Activated naive CD4-positive, alpha-beta T cell treated with anti-CD3 and anti-CD28 coated beads, Interleukin-2, amount 10 ng/mL, durations not matched to agents 7 days and 5 days (primary cell): ENCODE measurements around the gene HLA-DPA1.

Source experiments
- CTCF ChIA-PET: fragments of 350-600 bp; sonication (Branson Sonifier 250); formaldehyde crosslinking; loops from one replicate; lab custom pipeline; 2021; ENCODE audit warnings: antibody characterized with exemption; lab: Charles Lee
- DNase-seq: peaks from one replicate; pipeline ENCODE4 v3.0.0-alpha.2; 2020
- H3K27ac Mint-ChIP-seq: one replicate; pipeline ENCODE4 v1.8.0; 2021; ENCODE audit warnings: mild to moderate bottlenecking, moderate library complexity, mixed read lengths
- H3K27me3 Mint-ChIP-seq: one replicate; pipeline ENCODE4 v1.8.0; 2021; ENCODE audit warnings: mild to moderate bottlenecking, mixed read lengths
- H3K36me3 Mint-ChIP-seq: one replicate; pipeline ENCODE4 v1.8.0; 2021; ENCODE audit warnings: mixed read lengths
- H3K4me1 Mint-ChIP-seq: one replicate; pipeline ENCODE4 v1.8.0; 2021; ENCODE audit warnings: mixed read lengths
- H3K4me3 Mint-ChIP-seq: one replicate; pipeline ENCODE4 v1.8.0; 2021; ENCODE audit warnings: mild to moderate bottlenecking, moderate library complexity, mixed read lengths
- H3K9me3 Mint-ChIP-seq: one replicate; pipeline ENCODE4 v1.8.0; 2021; ENCODE audit warnings: mixed read lengths

The HLA-DPA1 gene

GRCh38 chr6:33080127-33081089 is 7.0 kb upstream of the HLA-DPA1 start:
- Mint-ChIP-seq H3K4me3 (no peak overlapping the region), H3K36me3 (no peaks in the 10 kb centered on the region), H3K4me1 (peaks cover 42% of the 10 kb centered on the region), H3K27ac (no peak overlapping the region), H3K9me3 (no peaks in the 10 kb centered on the region), H3K27me3 (peaks cover 57% of the 10 kb centered on the region)
- CTCF ChIA-PET: interaction anchor here (0.9 to 1.9 kb wide), 2 partner anchors 35 to 66 kb away, joined by 3 to 4 read pairs; no protein-coding TSS in a partner anchor
- DNase-seq: no peak

GRCh38 chr6:33079580-33079979 is 6.1 kb upstream of the HLA-DPA1 start:
- CTCF ChIA-PET: no interaction called here
- H3K4me1 Mint-ChIP-seq: peaks cover 47% of the 10 kb centered on the region
- no peaks in the 10 kb centered on the region for H3K36me3 Mint-ChIP-seq
- no peak for DNase-seq
- no peaks in the 10 kb centered on the region for H3K9me3 Mint-ChIP-seq
- H3K27me3 Mint-ChIP-seq: peaks cover 55% of the 10 kb centered on the region
- no peak overlapping the region for H3K27ac Mint-ChIP-seq
- no peak overlapping the region for H3K4me3 Mint-ChIP-seq

- Mint-ChIP-seq H3K27ac (no peak overlapping the region), H3K9me3 (no peaks in the 10 kb centered on the region), H3K4me1 (peaks cover 47% of the 10 kb centered on the region), H3K4me3 (no peak overlapping the region), H3K36me3 (no peaks in the 10 kb centered on the region), H3K27me3 (peaks cover 55% of the 10 kb centered on the region)
- CTCF ChIA-PET: no interaction called here
- DNase-seq: no peak
These were observed 5.6 kb upstream of the HLA-DPA1 start for GRCh38 chr6:33078919-33079521.

DNA sequence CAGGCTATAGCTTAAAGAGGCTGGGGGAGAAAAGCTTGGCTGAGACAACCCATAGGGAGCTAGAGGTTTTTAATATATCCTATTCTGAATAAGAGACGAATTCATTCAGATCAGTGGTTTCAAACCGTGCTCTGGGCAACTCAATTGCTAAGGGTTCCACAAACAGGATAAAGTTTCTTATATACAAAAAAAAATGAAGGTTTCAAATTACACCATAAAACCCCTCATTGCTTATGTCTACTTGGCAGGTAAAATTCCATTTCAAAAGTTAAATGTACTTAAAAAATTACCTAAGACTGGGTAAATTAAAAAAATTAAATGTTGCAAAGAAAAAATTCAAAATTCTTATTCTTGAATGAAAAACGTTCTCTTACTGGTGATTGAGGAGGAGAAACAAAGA is 5.0 kb upstream of the HLA-DPA1 start:
- peaks cover 56% of the 10 kb centered on the region for H3K27me3 Mint-ChIP-seq
- H3K4me3 Mint-ChIP-seq: no peak overlapping the region
- DNase-seq: no peak
- CTCF ChIA-PET: no interaction called here
- no peaks in the 10 kb centered on the region for H3K36me3 Mint-ChIP-seq
- no peaks in the 10 kb centered on the region for H3K9me3 Mint-ChIP-seq
- H3K4me1 Mint-ChIP-seq: peaks cover 50% of the 10 kb centered on the region
- H3K27ac Mint-ChIP-seq: no peak overlapping the region

DNA sequence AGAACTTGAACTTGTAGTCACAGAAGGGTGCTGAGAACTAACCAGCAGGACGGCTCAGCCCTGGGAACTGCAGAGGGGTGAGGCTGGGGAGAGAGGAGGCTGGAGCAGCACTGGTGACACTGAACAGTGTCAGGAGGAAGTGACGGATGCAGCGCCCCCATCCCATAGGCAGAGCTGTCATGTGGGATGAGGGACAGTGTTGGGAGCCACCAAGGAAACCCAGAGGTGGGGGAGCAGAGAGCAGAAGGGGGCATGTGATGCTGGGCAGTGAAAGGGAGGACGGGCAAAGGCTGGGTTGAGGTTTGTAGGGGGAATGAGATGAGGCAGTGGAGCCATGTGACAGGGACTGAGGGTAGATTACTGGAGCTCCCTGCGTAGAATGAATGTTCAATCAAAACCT is 4.5 kb upstream of the HLA-DPA1 start:
- no peak overlapping the region for H3K27ac Mint-ChIP-seq
- peaks cover 52% of the 10 kb centered on the region for H3K4me1 Mint-ChIP-seq
- no peaks in the 10 kb centered on the region for H3K36me3 Mint-ChIP-seq
- peaks cover 56% of the 10 kb centered on the region for H3K27me3 Mint-ChIP-seq
- DNase-seq: no peak
- no peak overlapping the region for H3K4me3 Mint-ChIP-seq
- CTCF ChIA-PET: no interaction called here
- no peaks in the 10 kb centered on the region for H3K9me3 Mint-ChIP-seq

- peaks cover 48% of the 10 kb centered on the region for H3K4me1 Mint-ChIP-seq
- H3K4me3 Mint-ChIP-seq: peak overlapping the region; percentile 64
- CTCF ChIA-PET: interaction anchor here (1.2 kb wide), 1 partner anchor 50 kb away, joined by 4 read pairs; no protein-coding TSS in a partner anchor
- H3K9me3 Mint-ChIP-seq: no peaks in the 10 kb centered on the region
- no peak for DNase-seq
- no peaks in the 10 kb centered on the region for H3K36me3 Mint-ChIP-seq
- no peak overlapping the region for H3K27ac Mint-ChIP-seq
- H3K27me3 Mint-ChIP-seq: peaks cover 58% of the 10 kb centered on the region
These were observed 3.0 kb upstream of the HLA-DPA1 start for GRCh38 chr6:33076406-33076934.

GRCh38 chr6:33075568-33076405 is 2.3 kb upstream of the HLA-DPA1 start, which contains the start of gene HLA-DPB1:
HLA-DPB1 (plus strand) TSS chr6:33075990; CDS start chr6:33076042, 52 bp downstream.
- Mint-ChIP-seq H3K4me3 (peak within 1 kb of the TSS; percentile 64), H3K4me1 (peaks cover 42% of the 10 kb centered on the region), H3K27ac (peak within 1 kb of the TSS; percentile 16), H3K36me3 (no peaks in the 10 kb centered on the region), H3K9me3 (no peaks in the 10 kb centered on the region), H3K27me3 (peaks cover 55% of the 10 kb centered on the region)
- no peak for DNase-seq
- CTCF ChIA-PET: interaction anchor here (0.8 to 1.2 kb wide), 3 partner anchors 26 to 61 kb away, joined by 3 to 4 read pairs (median 3); no protein-coding TSS in a partner anchor

DNA sequence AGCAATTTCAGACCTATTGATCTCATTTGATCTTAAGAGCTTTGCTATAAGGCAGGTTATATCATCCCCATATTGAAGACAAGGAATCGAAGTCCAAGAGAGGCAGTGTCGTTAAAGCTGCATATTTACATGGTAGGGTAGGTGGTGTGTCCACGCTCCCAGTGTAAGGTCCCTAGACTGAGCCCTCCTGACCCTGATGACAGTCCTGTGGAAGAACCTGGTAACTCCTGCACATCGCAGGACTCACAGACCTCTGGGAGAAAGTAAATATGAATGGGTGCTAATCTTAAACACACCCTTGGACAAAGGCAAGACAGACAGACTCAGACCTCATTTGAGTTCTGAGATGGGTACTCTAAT is 1.7 kb upstream of the HLA-DPA1 start:
- Mint-ChIP-seq H3K4me3 (no peak overlapping the region), H3K9me3 (no peaks in the 10 kb centered on the region), H3K4me1 (peaks cover 38% of the 10 kb centered on the region), H3K27me3 (peaks cover 49% of the 10 kb centered on the region), H3K27ac (no peak overlapping the region), H3K36me3 (no peaks in the 10 kb centered on the region)
- no peak for DNase-seq
- CTCF ChIA-PET: interaction anchor here (0.8 to 0.9 kb wide), 2 partner anchors 25 to 60 kb away, joined by 3 read pairs; no protein-coding TSS in a partner anchor

GRCh38 chr6:33072508-33073100 is 845 bp downstream of the HLA-DPA1 start:
- H3K4me1 Mint-ChIP-seq: peaks cover 33% of the 10 kb centered on the region
- CTCF ChIA-PET: interaction anchor here (1.0 kb wide), 1 partner anchor 273 kb away, joined by 3 read pairs; no protein-coding TSS in a partner anchor
- peak overlapping the region; percentile 49 for H3K4me3 Mint-ChIP-seq
- peaks cover 3% of the 10 kb centered on the region for H3K36me3 Mint-ChIP-seq
- peaks cover 45% of the 10 kb centered on the region for H3K27me3 Mint-ChIP-seq
- no peak for DNase-seq
- no peak overlapping the region for H3K27ac Mint-ChIP-seq
- no peaks in the 10 kb centered on the region for H3K9me3 Mint-ChIP-seq

DNA sequence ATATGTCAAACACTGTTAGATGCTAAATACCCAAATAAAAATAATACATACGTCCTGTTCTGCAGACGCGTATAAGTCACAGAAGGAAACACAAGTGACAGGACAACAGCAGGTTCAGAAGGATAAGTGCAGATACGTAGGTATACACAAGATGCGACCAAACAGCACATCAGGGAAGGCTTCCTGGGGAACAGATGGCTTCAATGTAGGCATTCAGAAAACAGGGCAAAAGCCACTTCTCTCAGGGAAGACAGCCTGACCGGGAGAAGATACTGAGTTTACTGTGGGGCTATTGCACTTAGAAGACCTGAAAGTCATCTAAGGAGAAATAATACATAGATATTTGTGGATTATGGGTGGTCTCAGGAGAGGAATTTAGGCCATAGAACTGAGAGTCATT is 1.9 kb downstream of the HLA-DPA1 start:
- Mint-ChIP-seq H3K4me3 (no peak overlapping the region), H3K27ac (no peak overlapping the region), H3K4me1 (peaks cover 29% of the 10 kb centered on the region), H3K36me3 (peaks cover 3% of the 10 kb centered on the region), H3K27me3 (peaks cover 41% of the 10 kb centered on the region), H3K9me3 (no peaks in the 10 kb centered on the region)
- no peak for DNase-seq
- CTCF ChIA-PET: no interaction called here

- Mint-ChIP-seq H3K4me1 (peaks cover 27% of the 10 kb centered on the region), H3K36me3 (peaks cover 3% of the 10 kb centered on the region), H3K27ac (no peak overlapping the region), H3K4me3 (no peak overlapping the region), H3K27me3 (peaks cover 34% of the 10 kb centered on the region), H3K9me3 (no peaks in the 10 kb centered on the region)
- no peak for DNase-seq
- CTCF ChIA-PET: no interaction called here
These were observed 2.5 kb downstream of the HLA-DPA1 start for GRCh38 chr6:33070909-33071308.

GRCh38 chr6:33069021-33069738 is 4.3 kb downstream of the HLA-DPA1 start:
- CTCF ChIA-PET: no interaction called here
- Mint-ChIP-seq H3K27me3 (peaks cover 37% of the 10 kb centered on the region), H3K4me1 (peaks cover 19% of the 10 kb centered on the region), H3K36me3 (peaks cover 3% of the 10 kb centered on the region), H3K9me3 (no peaks in the 10 kb centered on the region), H3K27ac (no peak overlapping the region), H3K4me3 (no peak overlapping the region)
- no peak for DNase-seq
